H9 (cell line): ENCODE results near the gene CHN1. TPM values are rescaled to one million over a fixed set of nuclear protein-coding genes. Genes with fewer than 3 reads are reported as not detected.

Experiments used
- DNase-seq: peaks from one replicate; pipeline ENCODE4 v3.0.0-alpha.2; 2017
- H2AFZ ChIP-seq: one replicate; pipeline ENCODE4 v1.6.1; 2013; ENCODE audit warnings: mild to moderate bottlenecking, low read length, control low read depth, moderate library complexity
- H2AK5ac ChIP-seq: 2 replicates; pipeline ENCODE4 v1.6.1; 2013; ENCODE audit warnings: low read length, control low read depth, mixed read lengths; ENCODE audit not compliant: insufficient read length
- H2BK120ac ChIP-seq: one replicate; pipeline ENCODE4 v1.6.1; 2013; ENCODE audit warnings: low read depth, mild to moderate bottlenecking, low read length, control low read depth, inconsistent platforms; ENCODE audit not compliant: poor library complexity, severe bottlenecking
- H2BK12ac ChIP-seq: 2 replicates; pipeline ENCODE4 v1.6.1; 2013; ENCODE audit warnings: low read length, control low read depth, mixed read lengths, low read depth; ENCODE audit not compliant: insufficient read length
- H2BK15ac ChIP-seq: 2 replicates; pipeline ENCODE4 v1.6.1; 2013; ENCODE audit warnings: low read depth, low read length, control low read depth
- H2BK20ac ChIP-seq: one replicate; pipeline ENCODE4 v1.6.1; 2013; ENCODE audit warnings: low read depth, mild to moderate bottlenecking, low read length, control low read depth, inconsistent platforms; ENCODE audit not compliant: poor library complexity, severe bottlenecking
- H2BK5ac ChIP-seq: 2 replicates; pipeline ENCODE4 v1.6.1; 2013; ENCODE audit warnings: low read length, control low read depth, mixed read lengths; ENCODE audit not compliant: insufficient read length
- H3K14ac ChIP-seq: 2 replicates; pipeline ENCODE4 v1.6.1; 2013; ENCODE audit warnings: low read length, control low read depth; ENCODE audit not compliant: insufficient read depth
- H3K18ac ChIP-seq: 2 replicates; pipeline ENCODE4 v1.6.1; 2013; ENCODE audit warnings: low read depth, mild to moderate bottlenecking, mixed read lengths, low read length, control low read depth; ENCODE audit not compliant: insufficient read length
- H3K23ac ChIP-seq: 2 replicates; pipeline ENCODE4 v1.6.1; 2013; ENCODE audit warnings: low read length, control low read depth, mixed read lengths, low read depth; ENCODE audit not compliant: insufficient read length
- H3K23me2 ChIP-seq: 2 replicates; pipeline ENCODE4 v1.6.1; 2013; ENCODE audit warnings: low read depth, mild to moderate bottlenecking, mixed read lengths, low read length, control low read depth; ENCODE audit not compliant: insufficient read length, poor library complexity, severe bottlenecking
- H3K27ac ChIP-seq: 2 replicates; pipeline ENCODE4 v1.5.1; 2013; ENCODE audit warnings: low read length, control low read depth, mixed read lengths, low read depth; ENCODE audit not compliant: insufficient read length
- H3K27me3 ChIP-seq: 2 replicates; pipeline ENCODE4 v1.6.1; 2013; ENCODE audit warnings: low read length, control low read depth, inconsistent platforms; ENCODE audit not compliant: insufficient read depth
- H3K4ac ChIP-seq: 2 replicates; pipeline ENCODE4 v1.6.1; 2013; ENCODE audit warnings: low read depth, mild to moderate bottlenecking, control low read depth, inconsistent platforms, low read length, moderate library complexity
- H3K4me1 ChIP-seq: 2 replicates; pipeline ENCODE4 v1.6.1; 2013; ENCODE audit warnings: low read length, control low read depth, inconsistent platforms; ENCODE audit not compliant: insufficient read depth
- H3K4me2 ChIP-seq: 2 replicates; pipeline ENCODE4 v1.6.1; 2013; ENCODE audit warnings: low read length, control low read depth, mixed read lengths; ENCODE audit not compliant: insufficient read length, insufficient read depth
- H3K56ac ChIP-seq: 2 replicates; pipeline ENCODE4 v1.6.1; 2013; ENCODE audit warnings: low read depth, mild to moderate bottlenecking, mixed read lengths, low read length, control low read depth; ENCODE audit not compliant: insufficient read length
- H3K79me1 ChIP-seq: 2 replicates; pipeline ENCODE4 v1.6.1; 2013; ENCODE audit warnings: low read depth, mild to moderate bottlenecking, moderate library complexity, low read length, control low read depth, inconsistent platforms; ENCODE audit not compliant: insufficient read depth, poor library complexity, severe bottlenecking
- H3K79me2 ChIP-seq: 2 replicates; pipeline ENCODE4 v1.6.1; 2013; ENCODE audit warnings: low read length, control low read depth, inconsistent platforms; ENCODE audit not compliant: insufficient read depth
- H3K9ac ChIP-seq: 2 replicates; pipeline ENCODE4 v1.6.1; 2013; ENCODE audit warnings: low read length, control low read depth, mixed read lengths; ENCODE audit not compliant: insufficient read length; ENCODE audit errors: extremely low read depth
- H3K9me3 ChIP-seq: one replicate; pipeline ENCODE4 v1.6.1; 2013; ENCODE audit warnings: low read depth, low read length, inconsistent platforms; ENCODE audit not compliant: control insufficient read depth
- H3T11ph ChIP-seq: one replicate; pipeline ENCODE4 v1.6.1; 2013; ENCODE audit warnings: mild to moderate bottlenecking, low read length, control low read depth, inconsistent platforms
- H4K20me1 ChIP-seq: one replicate; pipeline ENCODE4 v1.6.1; 2013; ENCODE audit not compliant: control insufficient read depth, insufficient read length, insufficient read depth
- H4K5ac ChIP-seq: 2 replicates; pipeline ENCODE4 v1.6.1; 2013; ENCODE audit warnings: low read depth, mild to moderate bottlenecking, mixed read lengths, low read length, control low read depth; ENCODE audit not compliant: insufficient read length
- H4K8ac ChIP-seq: replicated peaks from 2 replicates; pipeline ENCODE4 v1.6.1; 2013; ENCODE audit warnings: low read length, control low read depth, mixed read lengths, low read depth; ENCODE audit not compliant: insufficient read length
- H4K91ac ChIP-seq: 2 replicates; pipeline ENCODE4 v1.6.1; 2013; ENCODE audit warnings: low read depth, mild to moderate bottlenecking, moderate library complexity, mixed read lengths, low read length, control low read depth; ENCODE audit not compliant: insufficient read length
- H3K27ac Mint-ChIP-seq, 3 experiments: 2 replicates in 2 of 3; 3 replicates in 1 of 3; pipeline ENCODE4 v1.8.0; 2020 to 2021; ENCODE audit warnings: mixed read lengths in 3 of 3, mild to moderate bottlenecking in 1 of 3, moderate library complexity in 1 of 3
- H3K27me3 Mint-ChIP-seq: 2 replicates; pipeline ENCODE4 v1.8.0; 2021; ENCODE audit warnings: low read depth, mild to moderate bottlenecking, moderate library complexity, mixed read lengths
- H3K36me3 Mint-ChIP-seq, 3 experiments: 2 replicates in 2 of 3; 3 replicates in 1 of 3; pipeline ENCODE4 v1.8.0; 2020 to 2021; ENCODE audit warnings: low read depth in 3 of 3, mixed read lengths in 3 of 3; ENCODE audit not compliant: insufficient read depth in 1 of 3
- H3K4me1 Mint-ChIP-seq, 2 experiments: 2 replicates each; pipeline ENCODE4 v1.8.0; 2020; ENCODE audit warnings: mixed read lengths in 2 of 2
- H3K4me3 Mint-ChIP-seq, 2 experiments: 2 replicates in 1 of 2; 3 replicates in 1 of 2; pipeline ENCODE4 v1.8.0; 2020 to 2021; ENCODE audit warnings: mild to moderate bottlenecking in 2 of 2, mixed read lengths in 2 of 2, moderate library complexity in 1 of 2
- H3K9me3 Mint-ChIP-seq, 2 experiments: 2 replicates in 1 of 2; 3 replicates in 1 of 2; pipeline ENCODE4 v1.8.0; 2020; ENCODE audit warnings: mild to moderate bottlenecking in 2 of 2, mixed read lengths in 2 of 2, moderate library complexity in 1 of 2
- WGBS: extraction: QIAGEN DNeasy Blood & Tissue Kit; methylation state at CpG from one replicate; pipeline ENCODE4 v1.1.7; 2013; ENCODE audit warnings: missing lambda C conversion rate, low lambda C conversion rate, mixed read lengths; ENCODE audit not compliant: insufficient read length; ENCODE audit errors: extremely low coverage; 5-methylcytosine and 5-hydroxymethylcytosine counted together
- total RNA-seq: library from RNA; stranded (reverse); gene quantifications from 2 replicates; pipeline ENCODE4 v1.2.1, GENCODE V29; 2021
- TF ChIP-seq, protein P1 (sequence below): fragments of 200-600 bp; sonication (generic); conservative IDR thresholded peaks from 3 replicates; pipeline ENCODE4 v1.8.0; 2021; ENCODE audit warnings: antibody characterized with exemption, mild to moderate bottlenecking

Gene CHN1
- total RNA-seq, 1 experiment from 2014 or later: 33.9 TPM

DNA sequence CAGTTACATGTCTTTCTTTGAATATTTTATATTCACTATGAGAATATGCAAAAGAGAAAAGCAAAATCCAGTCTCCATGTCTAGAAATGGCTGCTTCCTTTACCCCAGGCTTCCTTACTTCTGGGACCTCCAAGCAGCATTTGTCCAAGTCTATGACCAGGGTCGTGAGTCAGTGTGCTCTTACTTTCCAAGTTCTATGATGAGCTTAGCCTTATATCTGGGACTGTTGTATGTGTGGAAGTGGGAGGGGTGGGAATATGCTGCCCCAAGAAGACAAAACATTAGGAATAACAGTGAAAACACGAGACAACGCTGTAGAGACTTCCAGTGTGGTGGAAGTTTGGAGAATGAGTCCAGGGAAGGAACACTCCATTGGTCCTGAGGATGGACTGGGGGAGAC, 219.7 kb downstream of the CHN1 start:
- Histone ChIP-seq H2BK20ac (no peak overlapping the region), H2BK5ac (no peak overlapping the region), H3K4me2 (no peak overlapping the region), H3K56ac (no peak overlapping the region), H3K23me2 (no peaks in the 10 kb centered on the region), H4K5ac (no peak overlapping the region), H4K20me1 (no peaks in the 10 kb centered on the region), H3K9me3 (no peaks in the 10 kb centered on the region), H3K27ac (no peak overlapping the region), H3K4ac (no peak overlapping the region), H3K14ac (no peak overlapping the region), H2BK15ac (no peak overlapping the region), H2BK120ac (no peak overlapping the region), H3K79me2 (no peaks in the 10 kb centered on the region), H3K18ac (no peak overlapping the region), H3K79me1 (no peaks in the 10 kb centered on the region), H2BK12ac (peak overlapping the region; percentile 55), H4K91ac (no peak overlapping the region), H2AFZ (no peak overlapping the region), H3K23ac (no peak overlapping the region), H3K9ac (no peak overlapping the region), H3K4me1 (peaks cover 10% of the 10 kb centered on the region; the same call in 1 of the 2 replicates), H3K27me3 (no peaks in the 10 kb centered on the region), H4K8ac (no peak overlapping the region), H3T11ph (peak overlapping the region; percentile 67), H2AK5ac (peak overlapping the region; percentile 26)
- TF ChIP-seq, protein P1, sequence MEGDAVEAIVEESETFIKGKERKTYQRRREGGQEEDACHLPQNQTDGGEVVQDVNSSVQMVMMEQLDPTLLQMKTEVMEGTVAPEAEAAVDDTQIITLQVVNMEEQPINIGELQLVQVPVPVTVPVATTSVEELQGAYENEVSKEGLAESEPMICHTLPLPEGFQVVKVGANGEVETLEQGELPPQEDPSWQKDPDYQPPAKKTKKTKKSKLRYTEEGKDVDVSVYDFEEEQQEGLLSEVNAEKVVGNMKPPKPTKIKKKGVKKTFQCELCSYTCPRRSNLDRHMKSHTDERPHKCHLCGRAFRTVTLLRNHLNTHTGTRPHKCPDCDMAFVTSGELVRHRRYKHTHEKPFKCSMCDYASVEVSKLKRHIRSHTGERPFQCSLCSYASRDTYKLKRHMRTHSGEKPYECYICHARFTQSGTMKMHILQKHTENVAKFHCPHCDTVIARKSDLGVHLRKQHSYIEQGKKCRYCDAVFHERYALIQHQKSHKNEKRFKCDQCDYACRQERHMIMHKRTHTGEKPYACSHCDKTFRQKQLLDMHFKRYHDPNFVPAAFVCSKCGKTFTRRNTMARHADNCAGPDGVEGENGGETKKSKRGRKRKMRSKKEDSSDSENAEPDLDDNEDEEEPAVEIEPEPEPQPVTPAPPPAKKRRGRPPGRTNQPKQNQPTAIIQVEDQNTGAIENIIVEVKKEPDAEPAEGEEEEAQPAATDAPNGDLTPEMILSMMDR: no peak
- no peak for DNase-seq
- Mint-ChIP-seq H3K4me3 (no peak overlapping the region), H3K4me1 (peaks cover 54 to 61% of the 10 kb centered on the region in 2 experiments), H3K9me3 (peaks cover 0 to 3% of the 10 kb centered on the region in 2 experiments; a peak in 1 of 5 replicates), H3K36me3 (peaks cover 0 to 5% (median 0%) of the 10 kb centered on the region in 3 experiments; a peak in 4 of 7 replicates), H3K27me3 (peaks cover 5% of the 10 kb centered on the region), H3K27ac (peak overlapping the region in 1 of 3 experiments; percentile 21; a peak in 3 of 7 replicates)
- WGBS: no CpG with 5 or more reads among the region's 3 CpGs
